ENCODE data around the gene RASSF1. TPM values are rescaled to one million over a fixed set of nuclear protein-coding genes. Genes with fewer than 3 reads are reported as not detected.

The RASSF1 gene
- total and polyA plus RNA-seq, 10 of the 15 experiments (the other 5 are each of a cell fraction or from before 2014, with no cell fraction given) = 4.4 to 59.6 (median 37.2) TPM

GRCh38 chr3:50323614-50324199 lies 16.9 kb downstream of the RASSF1 start:
- no peak overlapping the region for H3K9ac ChIP-seq (ENCODE audit: control insufficient read depth, insufficient read depth, low read length)
- CTCF ChIA-PET = interaction anchor here (0.8 to 5.1 kb wide), 14 partner anchors 9 to 129 kb away, joined by 3 to 72 read pairs (median 6); partner anchors contain the start of genes HYAL1, HYAL3, IFRD2 and LSMEM2
- intact Hi-C loops (cut with micrococcal nuclease; ENCODE audit: unreplicated experiment) (loop anchor here (1.0 kb wide), 2 partner anchors 49 to 96 kb away; no protein-coding TSS in a partner anchor), in situ Hi-C loops (cut with MboI) (no loop called here)
- ATAC-seq (no peak), DNase-seq (ENCODE audit: low read depth, low spot score) (no peak), FAIRE-seq (no peak)
- H3K27me3 ChIP-seq (replicated peaks in 1 of 2; ENCODE audit: control insufficient read depth in 2 of 2, insufficient read depth in 2 of 2, low read length in 1 of 2) = no peaks in the 10 kb centered on the region
- H3K36me3 ChIP-seq (ENCODE audit: control insufficient read depth in 2 of 2, insufficient read depth in 2 of 2, low read length in 1 of 2) = peaks cover 0 to 4% of the 10 kb centered on the region in 2 experiments; a peak in 1 of 4 replicates
- H4K20me1 ChIP-seq (ENCODE audit: control insufficient read depth, insufficient read depth) = no peaks in the 10 kb centered on the region
- no peak overlapping the region for H3K27ac ChIP-seq (ENCODE audit: control insufficient read depth, insufficient read depth)
- no TSS peak for BruUV-seq (replicated peaks)
- SMC1A ChIA-PET (ENCODE audit: uncharacterized antibody, unreplicated experiment) = interaction anchor here (1.0 kb wide), 1 partner anchor 24 kb away, joined by 3 read pairs; the partner anchor contains the start of genes HYAL3 and NAA80
- no peak for TF ChIP-seq BMI1 (IDR thresholded peaks at IDR 0.05; ENCODE audit: borderline replicate concordance)
- no peak for TF ChIP-seq CBX5 (IDR thresholded peaks at IDR 0.05; ENCODE audit: low read depth)
- no peak overlapping the region for H2AFZ ChIP-seq (ENCODE audit: control insufficient read depth, low read depth, low read length)
- WGBS (ENCODE audit: insufficient coverage, insufficient replicate concordance, low lambda C conversion rate, missing lambda C conversion rate) = 31% methylated on average over 5 of the region's 5 CpGs
- no peak overlapping the region for H3K4me3 ChIP-seq
- POLR2A ChIA-PET = no interaction called here
- peaks cover 19% of the 10 kb centered on the region for H3K79me2 ChIP-seq (ENCODE audit: control insufficient read depth, insufficient read depth, low read length)
- no peaks in the 10 kb centered on the region for H3K9me3 ChIP-seq (replicated peaks; ENCODE audit: control insufficient read depth, insufficient read depth, low read length)
- H3K4me1 ChIP-seq (ENCODE audit: control insufficient read depth, insufficient read depth, low read length) = peaks cover 17% of the 10 kb centered on the region
- RAD21 ChIA-PET (ENCODE audit: unreplicated experiment) = interaction anchor here (0.7 to 2.3 kb wide), 4 partner anchors 14 to 45 kb away, joined by 3 to 6 read pairs (median 4); partner anchors contain the start of genes IFRD2 and LSMEM2
- no peak overlapping the region for H3K4me2 ChIP-seq (ENCODE audit: control insufficient read depth, insufficient read depth)

DNA sequence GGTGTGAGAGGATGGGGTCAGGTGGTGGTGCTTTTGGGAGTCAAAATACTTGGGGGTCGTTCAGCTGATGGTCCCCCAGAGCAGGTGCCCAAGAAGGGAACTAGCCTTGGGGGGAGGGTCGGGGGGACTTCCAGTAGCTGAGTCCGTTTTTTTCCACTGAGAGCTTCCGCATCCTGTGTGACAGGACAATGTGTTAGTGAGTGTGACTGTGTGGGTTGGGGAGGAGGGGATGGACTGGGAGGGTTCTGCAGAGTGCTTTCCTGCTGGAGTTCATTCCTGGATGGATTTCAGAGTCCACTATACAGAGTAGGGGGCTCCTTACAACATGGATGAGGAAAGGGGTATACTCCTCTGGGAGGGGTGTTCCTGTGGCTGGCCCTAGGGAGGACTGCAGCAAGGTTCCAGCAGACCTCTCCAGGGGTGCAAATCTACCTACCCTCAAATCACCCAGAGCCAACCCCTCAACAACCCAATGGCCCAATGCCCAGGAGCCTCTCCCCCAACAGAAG lies 17.5 kb downstream of the RASSF1 start:
- CTCF ChIA-PET = interaction anchor here (1.3 to 5.1 kb wide), 3 partner anchors 13 to 22 kb away, joined by 4 to 72 read pairs (median 11); partner anchors contain the start of genes RASSF1 and ZMYND10
- Histone ChIP-seq H3K27ac (ENCODE audit: control insufficient read depth, insufficient read depth) (no peak overlapping the region), H4K20me1 (ENCODE audit: control insufficient read depth, insufficient read depth) (no peaks in the 10 kb centered on the region), H3K79me2 (ENCODE audit: control insufficient read depth, insufficient read depth, low read length) (peaks cover 19% of the 10 kb centered on the region), H3K4me2 (ENCODE audit: control insufficient read depth, insufficient read depth) (no peak overlapping the region), H3K9ac (ENCODE audit: control insufficient read depth, insufficient read depth, low read length) (no peak overlapping the region), H2AFZ (ENCODE audit: control insufficient read depth, low read depth, low read length) (no peak overlapping the region), H3K4me1 (ENCODE audit: control insufficient read depth, insufficient read depth, low read length) (peaks cover 17% of the 10 kb centered on the region), H3K27me3 (replicated peaks in 1 of 2; ENCODE audit: control insufficient read depth in 2 of 2, insufficient read depth in 2 of 2, low read length in 1 of 2) (no peaks in the 10 kb centered on the region), H3K36me3 (ENCODE audit: control insufficient read depth in 2 of 2, insufficient read depth in 2 of 2, low read length in 1 of 2) (peaks cover 0 to 4% of the 10 kb centered on the region in 2 experiments; a peak in 1 of 4 replicates), H3K9me3 (replicated peaks; ENCODE audit: control insufficient read depth, insufficient read depth, low read length) (no peaks in the 10 kb centered on the region), H3K4me3 (no peak overlapping the region)
- in situ Hi-C loops (cut with MboI) (no loop called here), intact Hi-C loops (cut with micrococcal nuclease; ENCODE audit: unreplicated experiment) (no loop called here)
- DNase-seq (ENCODE audit: low read depth, low spot score) (no peak), ATAC-seq (no peak), FAIRE-seq (no peak)
- 28% methylated on average over 4 of the region's 4 CpGs for WGBS (ENCODE audit: insufficient coverage, insufficient replicate concordance, low lambda C conversion rate, missing lambda C conversion rate)
- RAD21 ChIA-PET (ENCODE audit: unreplicated experiment) = interaction anchor here (2.3 kb wide), 1 partner anchor 31 kb away, joined by 6 read pairs; the partner anchor contains the start of gene IFRD2
- no TSS peak for BruUV-seq (replicated peaks)
- SMC1A ChIA-PET (ENCODE audit: uncharacterized antibody, unreplicated experiment) = no interaction called here
- POLR2A ChIA-PET = interaction anchor here (0.7 to 2.0 kb wide), 3 partner anchors 11 to 18 kb away, joined by 3 to 8 read pairs (median 5); partner anchors contain the start of gene RASSF1
- no peak for TF ChIP-seq KAT2A (conservative IDR thresholded peaks at IDR 0.05; ENCODE audit: control insufficient read depth, low read depth, low read length)

Data from GM12878 (cell line).